Body of pancreas (tissue), 4 donors: Measurements from ENCODE around the gene NCF4.

Experiments used
- CTCF ChIP-seq, 7 experiments: fragments of 450-650 bp in 4 of 7; fragments of 200-600 bp in 3 of 7; sonication (generic) in 3 of 7; IDR thresholded peaks; one replicate each; pipeline ENCODE4 v1.5.1; 2016 to 2019; ENCODE audit warnings: antibody characterized with exemption in 7 of 7
- POLR2A ChIP-seq, 3 donors: fragments of 450-650 bp; IDR thresholded peaks; one replicate each; pipeline ENCODE4 v1.6.1; 2016; ENCODE audit warnings: antibody characterized with exemption in 3 of 3, mild to moderate bottlenecking in 2 of 3

- TF ChIP-seq POLR2A (IDR thresholded peaks at IDR 0.05) (no peak), CTCF (IDR thresholded peaks at IDR 0.05) (no peak)
These were observed 63.4 kb downstream of the NCF4 start for GRCh38 chr22:36924151-36924698.
